ENCODE results near the gene NFIB.

GRCh38 chr9:14349146-14349446 is 35.2 kb upstream of the NFIB start:
- TF ChIP-seq CTCF (optimal IDR thresholded peaks at IDR 0.05 in 1 of 3, IDR thresholded peaks at IDR 0.05 in 1 of 3, conservative IDR thresholded peaks at IDR 0.05 in 1 of 3; ENCODE audit: extremely low read depth in 1 of 3, insufficient read depth in 2 of 3, low read length in 3 of 3) (no peak), EZH2 (IDR thresholded peaks at IDR 0.05; ENCODE audit: low read length) (no peak)

All from keratinocyte (primary cell).